Measurements from ENCODE around the gene CALML5.

Gene CALML5

DNA sequence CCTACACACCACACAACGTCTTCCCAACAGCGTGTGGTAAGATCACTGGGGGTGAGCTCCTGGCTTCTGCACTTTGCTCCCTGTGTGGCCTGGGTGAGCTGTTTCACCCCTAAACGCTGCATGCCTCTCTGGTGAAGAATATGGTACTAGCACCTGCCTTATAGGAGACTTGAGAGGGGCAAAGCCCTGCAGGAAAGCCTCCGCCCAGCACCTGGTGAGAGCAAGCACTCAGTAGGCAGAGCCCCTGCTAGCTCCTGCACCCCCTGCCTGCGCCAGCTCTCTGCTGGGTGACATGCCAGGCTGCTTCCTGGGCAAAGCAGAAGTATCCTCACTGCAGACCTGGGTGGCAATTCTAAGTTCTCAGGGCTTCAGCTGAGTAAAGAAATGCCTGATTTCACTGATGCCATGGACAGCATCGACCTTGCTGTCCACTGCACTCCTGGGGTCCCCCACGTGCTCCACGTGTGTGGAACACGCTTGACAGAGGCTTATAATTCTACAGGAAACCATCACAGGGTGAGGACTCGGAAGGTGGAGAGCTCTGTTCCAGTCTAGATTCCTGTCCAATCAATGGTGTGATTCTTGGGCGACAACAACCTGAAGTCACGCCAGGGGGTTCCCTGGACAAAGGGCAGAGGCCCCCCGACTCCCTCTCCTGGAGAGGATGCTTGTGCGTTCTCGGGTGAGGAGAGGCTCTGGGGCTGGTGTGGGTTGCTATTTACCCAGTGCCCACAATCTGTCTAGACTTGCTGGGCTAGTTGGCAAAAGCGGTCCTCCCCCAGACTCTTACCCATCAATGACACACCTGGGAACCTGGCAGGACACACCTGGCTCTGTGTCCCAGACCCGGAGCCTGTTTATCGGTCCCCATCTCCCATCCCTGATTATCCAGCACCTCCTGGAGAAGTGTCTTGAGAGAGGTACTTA lies 5.0 kb upstream of the CALML5 start:
- TF ChIP-seq, protein P1, sequence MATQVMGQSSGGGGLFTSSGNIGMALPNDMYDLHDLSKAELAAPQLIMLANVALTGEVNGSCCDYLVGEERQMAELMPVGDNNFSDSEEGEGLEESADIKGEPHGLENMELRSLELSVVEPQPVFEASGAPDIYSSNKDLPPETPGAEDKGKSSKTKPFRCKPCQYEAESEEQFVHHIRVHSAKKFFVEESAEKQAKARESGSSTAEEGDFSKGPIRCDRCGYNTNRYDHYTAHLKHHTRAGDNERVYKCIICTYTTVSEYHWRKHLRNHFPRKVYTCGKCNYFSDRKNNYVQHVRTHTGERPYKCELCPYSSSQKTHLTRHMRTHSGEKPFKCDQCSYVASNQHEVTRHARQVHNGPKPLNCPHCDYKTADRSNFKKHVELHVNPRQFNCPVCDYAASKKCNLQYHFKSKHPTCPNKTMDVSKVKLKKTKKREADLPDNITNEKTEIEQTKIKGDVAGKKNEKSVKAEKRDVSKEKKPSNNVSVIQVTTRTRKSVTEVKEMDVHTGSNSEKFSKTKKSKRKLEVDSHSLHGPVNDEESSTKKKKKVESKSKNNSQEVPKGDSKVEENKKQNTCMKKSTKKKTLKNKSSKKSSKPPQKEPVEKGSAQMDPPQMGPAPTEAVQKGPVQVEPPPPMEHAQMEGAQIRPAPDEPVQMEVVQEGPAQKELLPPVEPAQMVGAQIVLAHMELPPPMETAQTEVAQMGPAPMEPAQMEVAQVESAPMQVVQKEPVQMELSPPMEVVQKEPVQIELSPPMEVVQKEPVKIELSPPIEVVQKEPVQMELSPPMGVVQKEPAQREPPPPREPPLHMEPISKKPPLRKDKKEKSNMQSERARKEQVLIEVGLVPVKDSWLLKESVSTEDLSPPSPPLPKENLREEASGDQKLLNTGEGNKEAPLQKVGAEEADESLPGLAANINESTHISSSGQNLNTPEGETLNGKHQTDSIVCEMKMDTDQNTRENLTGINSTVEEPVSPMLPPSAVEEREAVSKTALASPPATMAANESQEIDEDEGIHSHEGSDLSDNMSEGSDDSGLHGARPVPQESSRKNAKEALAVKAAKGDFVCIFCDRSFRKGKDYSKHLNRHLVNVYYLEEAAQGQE (IDR thresholded peaks at IDR 0.05; ENCODE audit: insufficient replicate concordance, low read depth) = no peak
- TF ChIP-seq POLR2AphosphoS5 (IDR thresholded peaks at IDR 0.05; ENCODE audit: low read depth) = no peak

DNA sequence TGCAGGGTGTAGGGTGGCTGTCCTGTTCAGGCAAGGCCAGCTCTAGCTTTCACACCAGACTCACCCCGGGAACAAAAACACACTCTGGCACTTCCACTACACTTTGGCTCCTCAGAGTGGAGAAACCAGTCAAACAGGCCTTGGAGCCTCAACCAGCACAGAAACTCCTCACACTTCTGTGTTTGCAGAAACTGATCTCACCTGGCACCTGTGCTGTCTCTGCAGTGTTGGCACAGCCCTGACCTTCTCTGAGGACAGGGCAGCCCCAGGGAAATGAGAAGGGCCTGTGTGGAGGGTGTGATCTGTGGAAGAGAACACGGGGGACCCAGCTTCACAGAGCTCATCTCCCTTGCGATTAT lies 4.1 kb upstream of the CALML5 start:
- no peaks in the 10 kb centered on the region for H3K27me3 ChIP-seq (ENCODE audit: insufficient read depth, poor library complexity, severe bottlenecking)
- DNase-seq (ENCODE audit: low read depth in 1 of 2, low spot score in 1 of 2) = no peak
- H3K4me3 ChIP-seq (replicated peaks; ENCODE audit: insufficient read depth, low read length) = no peak overlapping the region
- no peak for TF ChIP-seq SPI1 (IDR thresholded peaks at IDR 0.05; ENCODE audit: borderline replicate concordance, low read depth)
- TF ChIP-seq GABPA (IDR thresholded peaks at IDR 0.05; ENCODE audit: low read depth) = no peak
- TF ChIP-seq, protein P1 (IDR thresholded peaks at IDR 0.05; ENCODE audit: insufficient replicate concordance, low read depth) = no peak
- TF ChIP-seq, protein P2, sequence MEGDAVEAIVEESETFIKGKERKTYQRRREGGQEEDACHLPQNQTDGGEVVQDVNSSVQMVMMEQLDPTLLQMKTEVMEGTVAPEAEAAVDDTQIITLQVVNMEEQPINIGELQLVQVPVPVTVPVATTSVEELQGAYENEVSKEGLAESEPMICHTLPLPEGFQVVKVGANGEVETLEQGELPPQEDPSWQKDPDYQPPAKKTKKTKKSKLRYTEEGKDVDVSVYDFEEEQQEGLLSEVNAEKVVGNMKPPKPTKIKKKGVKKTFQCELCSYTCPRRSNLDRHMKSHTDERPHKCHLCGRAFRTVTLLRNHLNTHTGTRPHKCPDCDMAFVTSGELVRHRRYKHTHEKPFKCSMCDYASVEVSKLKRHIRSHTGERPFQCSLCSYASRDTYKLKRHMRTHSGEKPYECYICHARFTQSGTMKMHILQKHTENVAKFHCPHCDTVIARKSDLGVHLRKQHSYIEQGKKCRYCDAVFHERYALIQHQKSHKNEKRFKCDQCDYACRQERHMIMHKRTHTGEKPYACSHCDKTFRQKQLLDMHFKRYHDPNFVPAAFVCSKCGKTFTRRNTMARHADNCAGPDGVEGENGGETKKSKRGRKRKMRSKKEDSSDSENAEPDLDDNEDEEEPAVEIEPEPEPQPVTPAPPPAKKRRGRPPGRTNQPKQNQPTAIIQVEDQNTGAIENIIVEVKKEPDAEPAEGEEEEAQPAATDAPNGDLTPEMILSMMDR (IDR thresholded peaks at IDR 0.05; ENCODE audit: insufficient read depth, low read length) = no peak
- no peak for TF ChIP-seq POLR2AphosphoS5 (IDR thresholded peaks at IDR 0.05; ENCODE audit: low read depth)
- H3K27ac ChIP-seq (replicated peaks) = no peak overlapping the region

More for the DNA sequence above, 5.0 kb upstream of the CALML5 start:
- DNase-seq (ENCODE audit: low read depth in 1 of 2, low spot score in 1 of 2) = no peak
- Histone ChIP-seq H3K27ac (replicated peaks) (no peak overlapping the region), H3K27me3 (ENCODE audit: insufficient read depth, poor library complexity, severe bottlenecking) (no peaks in the 10 kb centered on the region), H3K4me3 (replicated peaks; ENCODE audit: insufficient read depth, low read length) (no peak overlapping the region)

DNA sequence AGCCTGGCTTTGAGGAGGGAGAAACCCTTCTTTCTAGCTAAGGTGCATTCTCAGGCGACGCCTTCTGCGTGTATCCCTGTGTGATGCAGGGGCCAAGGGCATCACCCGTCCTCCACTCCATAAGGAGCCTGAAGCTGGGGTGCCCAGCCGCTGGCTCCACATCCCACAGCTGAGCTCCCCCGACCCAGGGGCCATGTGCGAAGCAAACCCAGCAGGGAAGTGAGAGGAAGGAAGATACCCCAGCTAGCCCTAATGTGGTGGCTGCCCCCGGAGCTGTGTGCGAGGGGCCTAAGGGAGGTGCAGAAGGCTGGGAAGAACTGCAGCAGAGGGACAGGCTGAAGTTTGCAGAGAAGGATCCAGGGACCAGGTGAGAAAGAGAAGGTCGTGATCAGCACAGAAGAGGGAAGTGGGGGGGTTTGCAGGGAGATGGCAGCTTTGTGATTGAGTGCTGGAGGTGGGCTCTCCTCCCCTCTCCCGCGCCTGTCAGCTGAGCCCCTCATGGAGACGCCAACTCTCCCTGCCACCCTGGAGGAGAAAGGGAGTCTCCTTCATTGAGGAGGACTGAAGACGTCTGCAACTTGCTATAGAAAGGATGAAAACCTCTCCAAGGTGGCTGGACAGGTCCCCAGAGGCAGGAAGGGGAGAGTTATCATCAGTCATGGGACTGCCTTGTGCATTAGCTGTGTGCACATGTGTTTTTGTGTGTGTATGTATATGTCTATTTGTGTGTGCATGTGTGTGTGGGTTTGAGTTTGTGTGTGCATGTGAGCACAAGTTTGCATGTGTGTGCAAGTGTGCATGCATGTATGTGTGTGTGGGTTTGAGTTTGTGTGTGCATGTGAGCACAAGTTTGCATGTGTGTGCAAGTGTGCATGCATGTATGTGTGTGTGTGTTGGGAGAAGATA lies 3.5 kb upstream of the CALML5 start:
- Histone ChIP-seq H3K27me3 (ENCODE audit: insufficient read depth, poor library complexity, severe bottlenecking) (no peaks in the 10 kb centered on the region), H3K27ac (replicated peaks) (no peak overlapping the region), H3K4me3 (replicated peaks; ENCODE audit: insufficient read depth, low read length) (no peak overlapping the region)
- TF ChIP-seq POLR2AphosphoS5 (IDR thresholded peaks at IDR 0.05; ENCODE audit: low read depth) (no peak), SPI1 (IDR thresholded peaks at IDR 0.05; ENCODE audit: borderline replicate concordance, low read depth) (no peak), GABPA (IDR thresholded peaks at IDR 0.05; ENCODE audit: low read depth) (no peak)
- TF ChIP-seq, protein P1 (IDR thresholded peaks at IDR 0.05; ENCODE audit: insufficient replicate concordance, low read depth) = no peak
- TF ChIP-seq, protein P2 (IDR thresholded peaks at IDR 0.05; ENCODE audit: insufficient read depth, low read length) = no peak
- DNase-seq (ENCODE audit: low read depth in 1 of 2, low spot score in 1 of 2) = no peak
